ENCODE data around the gene HACD1.
A peak's percentile ranks its signal among the peaks of the same experiment; 100 is the strongest.

HACD1 gene

DNA sequence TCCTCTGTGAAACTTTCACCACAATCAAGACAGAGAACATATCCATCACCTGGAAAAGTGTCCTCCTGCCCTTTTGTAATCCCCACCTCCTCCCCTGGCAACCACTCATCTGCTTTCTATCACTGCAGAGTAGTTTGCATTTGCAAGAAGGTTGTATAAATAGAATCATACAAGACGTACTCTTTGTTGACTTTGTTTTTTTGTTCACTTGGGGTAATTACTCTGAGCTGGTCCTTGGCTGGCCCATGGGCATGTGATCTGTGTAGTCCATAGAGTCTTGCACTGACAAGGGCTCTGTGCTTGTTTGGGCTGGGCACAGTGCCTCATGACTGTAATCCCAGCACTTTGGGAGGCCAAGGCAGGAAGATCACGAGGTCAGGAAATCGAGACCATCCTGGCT is 7.8 kb upstream of the HACD1 start:
- TF ChIP-seq, protein P1, sequence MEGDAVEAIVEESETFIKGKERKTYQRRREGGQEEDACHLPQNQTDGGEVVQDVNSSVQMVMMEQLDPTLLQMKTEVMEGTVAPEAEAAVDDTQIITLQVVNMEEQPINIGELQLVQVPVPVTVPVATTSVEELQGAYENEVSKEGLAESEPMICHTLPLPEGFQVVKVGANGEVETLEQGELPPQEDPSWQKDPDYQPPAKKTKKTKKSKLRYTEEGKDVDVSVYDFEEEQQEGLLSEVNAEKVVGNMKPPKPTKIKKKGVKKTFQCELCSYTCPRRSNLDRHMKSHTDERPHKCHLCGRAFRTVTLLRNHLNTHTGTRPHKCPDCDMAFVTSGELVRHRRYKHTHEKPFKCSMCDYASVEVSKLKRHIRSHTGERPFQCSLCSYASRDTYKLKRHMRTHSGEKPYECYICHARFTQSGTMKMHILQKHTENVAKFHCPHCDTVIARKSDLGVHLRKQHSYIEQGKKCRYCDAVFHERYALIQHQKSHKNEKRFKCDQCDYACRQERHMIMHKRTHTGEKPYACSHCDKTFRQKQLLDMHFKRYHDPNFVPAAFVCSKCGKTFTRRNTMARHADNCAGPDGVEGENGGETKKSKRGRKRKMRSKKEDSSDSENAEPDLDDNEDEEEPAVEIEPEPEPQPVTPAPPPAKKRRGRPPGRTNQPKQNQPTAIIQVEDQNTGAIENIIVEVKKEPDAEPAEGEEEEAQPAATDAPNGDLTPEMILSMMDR (conservative IDR thresholded peaks at IDR 0.05; ENCODE audit: low read length), result no peak
- DNase-seq (ENCODE audit: low read depth), result no peak
- no peak overlapping the region for H3K4me3 ChIP-seq (ENCODE audit: low read length)

DNA sequence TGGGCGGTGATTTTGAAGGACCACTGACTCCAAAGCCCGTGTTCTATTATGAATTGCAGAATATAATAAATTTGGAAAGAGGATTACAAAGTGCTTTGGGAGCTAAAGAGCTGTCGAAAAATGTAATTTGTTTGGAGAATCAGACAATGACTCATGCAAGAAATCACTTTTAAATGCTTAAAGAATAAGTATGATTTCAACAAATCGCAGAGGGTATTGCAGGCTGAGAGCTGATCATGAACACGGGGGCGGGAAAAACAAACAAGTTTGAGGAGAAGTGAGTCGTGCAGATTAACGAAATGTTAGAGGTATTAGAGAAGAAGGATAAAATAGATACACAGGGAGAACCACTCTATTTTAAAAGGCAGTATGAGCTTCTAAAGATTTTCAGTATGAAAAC is 4.9 kb upstream of the HACD1 start:
- DNase-seq (ENCODE audit: low read depth), result no peak
- TF ChIP-seq, protein P1 (conservative IDR thresholded peaks at IDR 0.05; ENCODE audit: low read length), result no peak
- H3K4me3 ChIP-seq (ENCODE audit: low read length), result no peak overlapping the region

GRCh38 chr10:17616403-17617030 is 657 bp downstream of the HACD1 start:
- DNase-seq (ENCODE audit: low read depth), result peak; percentile 69
- TF ChIP-seq, protein P1 (conservative IDR thresholded peaks at IDR 0.05; ENCODE audit: low read length), result no peak
- peak overlapping the region; percentile 77 for H3K4me3 ChIP-seq (ENCODE audit: low read length)

- H3K4me3 ChIP-seq (ENCODE audit: low read length), result no peak overlapping the region
- DNase-seq (ENCODE audit: low read depth), result no peak
- TF ChIP-seq, protein P1 (conservative IDR thresholded peaks at IDR 0.05; ENCODE audit: low read length), result no peak
Observed at GRCh38 chr10:17609523-17610079, 7.6 kb downstream of the HACD1 start.

DNA sequence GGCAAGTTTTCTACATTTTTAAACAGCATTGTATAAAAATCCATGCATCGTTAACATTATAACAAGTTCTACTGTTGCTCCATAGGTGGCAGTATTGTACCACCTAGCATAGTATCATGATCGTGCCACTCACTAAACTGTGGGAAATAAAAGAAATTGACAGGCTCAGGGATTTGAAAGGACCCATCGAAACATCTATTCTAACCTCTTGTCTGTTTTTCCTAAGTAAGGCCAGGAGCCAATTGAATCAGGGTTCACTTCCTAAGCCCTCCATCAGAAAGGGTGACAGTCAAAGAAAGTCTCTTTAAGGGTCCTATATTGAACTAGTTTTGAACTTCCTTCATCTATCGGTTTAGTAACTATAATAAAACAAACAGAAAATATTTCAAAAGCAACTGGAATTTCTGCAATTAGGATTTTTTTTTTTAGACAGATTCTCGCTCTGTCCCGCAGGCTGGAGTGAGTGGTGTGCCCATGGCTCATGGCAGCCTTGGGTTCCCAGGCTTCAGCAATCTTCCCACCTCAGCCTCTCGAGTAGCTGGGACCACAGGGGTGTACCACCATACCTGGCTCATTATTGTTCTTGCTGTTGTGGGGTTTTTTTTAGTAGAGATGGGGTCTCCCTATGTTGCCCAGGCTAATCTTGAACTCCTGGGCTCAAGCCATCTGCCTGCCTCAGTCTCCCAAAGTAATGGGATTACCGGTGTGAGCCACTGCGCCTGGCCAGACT is 9.4 kb downstream of the HACD1 start:
- TF ChIP-seq, protein P1 (conservative IDR thresholded peaks at IDR 0.05; ENCODE audit: low read length), result peak; percentile 94
- no peak overlapping the region for H3K4me3 ChIP-seq (ENCODE audit: low read length)
- peak; percentile 57 for DNase-seq (ENCODE audit: low read depth)

- H3K4me3 ChIP-seq (ENCODE audit: low read length), result no peak overlapping the region
- DNase-seq (ENCODE audit: low read depth), result no peak
- TF ChIP-seq, protein P1 (conservative IDR thresholded peaks at IDR 0.05; ENCODE audit: low read length), result no peak
Observed at GRCh38 chr10:17607060-17607459, 10.1 kb downstream of the HACD1 start.

Measured in AG10803 (cell line).